ENCODE results near the gene C1orf116.
A peak's percentile ranks its signal among the peaks of the same experiment; 100 is the strongest.

Gene C1orf116

GRCh38 chr1:207032528-207033017, at the start of gene C1orf116:
C1orf116 (minus strand) TSS chr1:207032756; CDS start chr1:207027598, 5,158 bp downstream.
- in situ Hi-C loops (cut with HindIII; ENCODE audit: low pct_unique_long_range_greater_than_20kb, low sequenced_read_pairs), result no loop called here
- TF ChIP-seq JUND (IDR thresholded peaks at IDR 0.05; ENCODE audit: low read depth), result no peak
- DNase-seq (ENCODE audit: low read depth in 1 of 2, low spot score in 1 of 2), result peak; percentile 54 to 90

DNA sequence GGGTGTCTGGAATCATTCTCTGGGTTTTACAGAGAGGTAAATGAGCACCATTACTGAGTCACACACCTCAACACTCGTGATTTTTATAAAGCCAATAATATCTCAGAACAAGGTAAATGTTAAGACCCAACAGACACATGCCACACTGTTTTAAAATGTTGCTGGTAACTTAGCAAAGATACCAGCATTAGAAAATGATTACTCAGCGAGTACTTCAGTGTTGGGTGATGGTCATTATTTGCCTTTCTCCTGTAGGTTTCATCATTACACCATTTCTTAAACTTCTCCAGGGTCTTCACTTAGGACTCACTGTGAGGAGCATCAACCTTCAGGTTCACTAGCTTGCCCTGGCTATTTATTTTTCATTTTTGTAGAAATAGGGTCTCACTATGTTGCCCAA, 49.2 kb upstream of the C1orf116 start:
- no peak for TF ChIP-seq JUND (IDR thresholded peaks at IDR 0.05; ENCODE audit: low read depth)
- in situ Hi-C loops (cut with HindIII; ENCODE audit: low pct_unique_long_range_greater_than_20kb, low sequenced_read_pairs), result no loop called here
- no peak for DNase-seq (ENCODE audit: low read depth in 1 of 2, low spot score in 1 of 2)

GRCh38 chr1:207081088-207081487, 48.5 kb upstream of the C1orf116 start:
- no peak for TF ChIP-seq JUND (IDR thresholded peaks at IDR 0.05; ENCODE audit: low read depth)
- DNase-seq (ENCODE audit: low read depth in 1 of 2, low spot score in 1 of 2), result no peak
- in situ Hi-C loops (cut with HindIII; ENCODE audit: low pct_unique_long_range_greater_than_20kb, low sequenced_read_pairs), result no loop called here

DNA sequence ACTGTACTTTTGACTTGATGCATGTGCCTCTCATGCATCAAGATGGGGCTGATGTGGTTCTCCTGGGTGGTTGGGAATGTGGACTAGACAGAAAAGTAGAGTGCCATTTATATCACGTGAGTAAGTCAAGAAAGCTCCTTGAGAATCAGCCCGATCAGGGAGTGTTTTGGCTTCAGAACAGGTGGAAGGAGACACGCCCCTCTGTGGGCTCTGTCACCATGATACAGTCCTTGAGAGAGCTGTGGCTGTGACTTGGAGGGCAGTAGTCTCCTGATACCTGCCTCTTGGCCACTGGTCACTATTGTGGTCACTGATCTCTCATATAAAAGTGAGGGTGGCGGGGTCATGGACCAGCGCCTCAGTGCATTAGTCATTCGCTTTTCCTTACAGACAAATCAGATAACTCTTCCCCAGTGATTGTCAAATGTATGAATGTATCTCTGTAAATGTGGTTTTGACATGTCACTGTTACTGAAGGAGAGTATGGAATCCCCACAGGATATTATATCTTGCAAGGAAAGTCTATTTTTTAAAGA, 47.2 kb upstream of the C1orf116 start:
- TF ChIP-seq JUND (IDR thresholded peaks at IDR 0.05; ENCODE audit: low read depth), result no peak
- DNase-seq (ENCODE audit: low read depth in 1 of 2, low spot score in 1 of 2), result no peak
- in situ Hi-C loops (cut with HindIII; ENCODE audit: low pct_unique_long_range_greater_than_20kb, low sequenced_read_pairs), result no loop called here

- in situ Hi-C loops (cut with HindIII; ENCODE audit: low pct_unique_long_range_greater_than_20kb, low sequenced_read_pairs), result no loop called here
- no peak for TF ChIP-seq JUND (IDR thresholded peaks at IDR 0.05; ENCODE audit: low read depth)
- no peak for DNase-seq (ENCODE audit: low read depth in 1 of 2, low spot score in 1 of 2)
These were observed 46.1 kb upstream of the C1orf116 start for GRCh38 chr1:207078578-207079132.

GRCh38 chr1:207077470-207078377, 45.2 kb upstream of the C1orf116 start:
- TF ChIP-seq JUND (IDR thresholded peaks at IDR 0.05; ENCODE audit: low read depth), result no peak
- in situ Hi-C loops (cut with HindIII; ENCODE audit: low pct_unique_long_range_greater_than_20kb, low sequenced_read_pairs), result no loop called here
- peak; percentile 66 to 88 for DNase-seq (ENCODE audit: low read depth in 1 of 2, low spot score in 1 of 2)

- TF ChIP-seq JUND (IDR thresholded peaks at IDR 0.05; ENCODE audit: low read depth), result no peak
- no peak for DNase-seq (ENCODE audit: low read depth in 1 of 2, low spot score in 1 of 2)
- in situ Hi-C loops (cut with HindIII; ENCODE audit: low pct_unique_long_range_greater_than_20kb, low sequenced_read_pairs), result no loop called here
These were observed 44.5 kb upstream of the C1orf116 start for GRCh38 chr1:207077012-207077411.

DNA sequence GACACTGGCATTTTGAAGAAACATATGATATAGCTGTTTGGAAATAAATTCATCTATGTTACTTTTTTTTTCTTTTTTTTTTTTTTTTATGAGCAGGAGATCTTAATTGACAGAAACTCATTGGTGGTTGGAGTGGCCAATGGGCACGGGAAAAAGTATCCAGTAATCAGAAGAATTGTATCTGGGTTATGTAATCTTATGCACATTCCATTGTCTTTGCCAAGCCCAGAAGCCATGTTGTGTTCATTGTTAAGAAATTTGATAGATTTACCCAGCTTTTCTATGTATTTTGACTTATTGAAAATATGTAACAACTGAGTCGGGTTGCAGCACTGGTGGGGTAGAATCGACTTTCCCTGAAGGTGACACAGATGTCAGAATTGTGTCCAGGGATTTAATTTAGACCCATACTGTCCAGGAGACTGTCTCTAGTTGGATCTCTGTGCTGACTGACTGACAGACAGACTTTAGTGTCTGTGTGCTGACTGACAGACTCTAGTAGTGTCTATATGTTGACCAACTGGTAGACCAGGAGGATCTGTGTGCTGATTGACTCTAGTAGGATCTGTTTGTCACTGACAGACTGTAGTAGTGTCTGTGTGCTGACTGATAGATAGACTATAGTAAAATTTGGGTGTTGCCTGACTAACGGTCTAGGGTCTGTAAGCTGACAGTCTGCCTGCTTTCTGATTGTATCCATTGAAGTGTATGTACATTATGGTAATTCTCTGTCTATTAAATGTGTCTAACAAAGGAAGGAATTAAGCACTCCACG, 43.8 kb upstream of the C1orf116 start:
- no peak for DNase-seq (ENCODE audit: low read depth in 1 of 2, low spot score in 1 of 2)
- no peak for TF ChIP-seq JUND (IDR thresholded peaks at IDR 0.05; ENCODE audit: low read depth)
- in situ Hi-C loops (cut with HindIII; ENCODE audit: low pct_unique_long_range_greater_than_20kb, low sequenced_read_pairs), result no loop called here

DNA sequence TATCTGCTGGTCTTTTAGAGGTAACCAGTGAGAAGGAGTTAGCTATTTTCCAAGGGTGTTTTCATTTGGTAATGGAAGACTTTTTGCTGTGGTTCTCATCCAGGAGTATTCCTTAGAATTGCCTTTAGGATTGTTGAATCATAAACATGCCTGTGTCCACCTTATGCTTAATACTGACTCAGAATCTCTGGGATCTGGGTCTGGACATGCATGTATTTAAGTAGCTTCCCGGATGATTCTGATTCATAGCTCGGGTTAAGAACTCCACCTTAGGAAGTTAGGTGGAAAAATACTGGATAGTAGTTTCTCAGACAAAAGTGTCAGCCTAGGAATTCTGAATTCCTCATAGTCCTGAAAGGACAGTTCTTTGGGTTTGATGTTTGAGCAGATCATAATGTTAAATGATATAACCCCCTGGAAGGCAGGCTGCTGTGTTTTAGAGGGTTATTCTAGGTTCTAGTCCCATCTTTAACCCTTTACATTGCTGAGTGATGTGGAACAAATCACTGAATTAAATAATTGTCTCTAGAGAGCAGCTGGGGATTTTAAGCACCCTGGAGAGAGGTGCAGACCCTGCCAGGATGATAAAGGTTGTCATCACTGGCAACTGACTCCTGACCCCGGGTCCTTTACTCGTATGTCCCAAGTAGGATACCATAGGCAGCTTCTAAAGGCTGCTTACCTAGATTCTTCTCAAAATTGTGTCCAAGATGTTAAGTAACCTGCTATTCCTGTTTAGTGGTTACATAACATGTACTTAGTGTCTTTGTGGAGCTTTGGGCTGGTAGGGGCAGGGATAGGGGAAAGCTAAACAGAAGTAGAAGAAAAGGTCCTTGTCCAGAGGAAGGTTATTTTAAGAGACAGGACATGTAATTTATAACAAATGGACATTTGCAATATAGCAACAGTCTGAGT, 41.6 kb upstream of the C1orf116 start:
- no peak for TF ChIP-seq JUND (IDR thresholded peaks at IDR 0.05; ENCODE audit: low read depth)
- in situ Hi-C loops (cut with HindIII; ENCODE audit: low pct_unique_long_range_greater_than_20kb, low sequenced_read_pairs), result no loop called here

GRCh38 chr1:207072233-207072632, 39.7 kb upstream of the C1orf116 start:
- TF ChIP-seq JUND (IDR thresholded peaks at IDR 0.05; ENCODE audit: low read depth), result no peak
- DNase-seq (ENCODE audit: low read depth in 1 of 2, low spot score in 1 of 2), result no peak
- in situ Hi-C loops (cut with HindIII; ENCODE audit: low pct_unique_long_range_greater_than_20kb, low sequenced_read_pairs), result no loop called here

More for the DNA sequence above, 41.6 kb upstream of the C1orf116 start:
- DNase-seq (ENCODE audit: low read depth in 1 of 2, low spot score in 1 of 2), result peak in 1 of 2 experiments; percentile 42

DNA sequence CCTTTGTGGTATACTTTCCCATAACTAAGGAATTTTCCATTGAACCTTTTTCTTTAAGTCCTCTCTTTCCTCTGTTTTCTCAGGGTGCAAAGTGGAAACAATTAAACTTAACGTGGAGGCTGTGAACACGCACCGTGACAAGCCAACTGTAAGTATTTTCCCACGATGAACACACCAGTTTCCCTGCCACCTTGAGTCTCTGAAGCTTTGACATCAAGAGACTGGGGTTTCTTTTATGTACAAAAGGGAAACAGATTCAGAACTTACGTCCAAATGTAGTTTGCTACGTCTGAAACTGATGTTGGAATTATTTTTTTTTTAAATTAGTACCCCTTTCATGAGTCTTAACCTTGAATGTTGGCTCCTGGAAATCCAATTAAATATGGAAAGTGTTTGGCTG, 38.9 kb upstream of the C1orf116 start:
- in situ Hi-C loops (cut with HindIII; ENCODE audit: low pct_unique_long_range_greater_than_20kb, low sequenced_read_pairs), result no loop called here
- no peak for TF ChIP-seq JUND (IDR thresholded peaks at IDR 0.05; ENCODE audit: low read depth)
- DNase-seq (ENCODE audit: low read depth in 1 of 2, low spot score in 1 of 2), result no peak

Data from T47D (cell line).